Measurements from ENCODE around the gene FMOD. TPM values are rescaled to one million over a fixed set of nuclear protein-coding genes. Genes with fewer than 3 reads are reported as not detected.
A peak's percentile ranks its signal among the peaks of the same experiment; 100 is the strongest.

FMOD gene
- total RNA-seq, 2 experiments from 2014 or later: not detected

GRCh38 chr1:203335503-203335902 lies 15.4 kb downstream of the FMOD start:
- no peak overlapping the region for H3K4me3 ChIP-seq (ENCODE audit: low read depth, low read length, poor library complexity, severe bottlenecking)
- no peak for TF ChIP-seq CTCF (conservative IDR thresholded peaks at IDR 0.05; ENCODE audit: low read length)
- no peak for TF ChIP-seq EZH2phosphoT487 (IDR thresholded peaks at IDR 0.05; ENCODE audit: borderline replicate concordance, low read depth, low read length)
- H3K27ac ChIP-seq (ENCODE audit: low read depth, low read length, poor library complexity, severe bottlenecking): no peak overlapping the region
- ChIA-PET POLR2A (interaction anchor here (0.7 to 3.2 kb wide), 8 partner anchors 9 to 58 kb away, joined by 3 to 20 read pairs (median 6); no protein-coding TSS in a partner anchor), CTCF (ENCODE audit: unreplicated experiment) (interaction anchor here (0.6 to 2.8 kb wide), 6 partner anchors 61 to 153 kb away, joined by 3 to 11 read pairs (median 4); no protein-coding TSS in a partner anchor)
- no peaks in the 10 kb centered on the region for H3K36me3 ChIP-seq (ENCODE audit: insufficient read depth, low read length)
- H4K20me1 ChIP-seq (ENCODE audit: insufficient read depth, low read length): no peaks in the 10 kb centered on the region
- no peaks in the 10 kb centered on the region for H3K9me3 ChIP-seq (ENCODE audit: low read length)
- H2AFZ ChIP-seq (ENCODE audit: low read length): peak overlapping the region; percentile 15; the same call in 1 of the 2 replicates
- BruUV-seq (replicated peaks): no TSS peak
- intact Hi-C loops (cut with micrococcal nuclease; ENCODE audit: unreplicated experiment): no loop called here
- peaks cover 46% of the 10 kb centered on the region for H3K4me1 ChIP-seq (ENCODE audit: insufficient read depth, low read length, poor library complexity, severe bottlenecking)
- no peaks in the 10 kb centered on the region for H3K79me2 ChIP-seq (ENCODE audit: insufficient read depth, low read depth, low read length)
- H3K4me2 ChIP-seq (ENCODE audit: low read length): no peak overlapping the region
- no peak for DNase-seq (ENCODE audit: low spot score)
- no peaks in the 10 kb centered on the region for H3K9me2 ChIP-seq (ENCODE audit: insufficient read depth, low read length)

GRCh38 chr1:203331224-203331623 lies 19.7 kb downstream of the FMOD start:
- BruUV-seq (replicated peaks): no TSS peak
- no peaks in the 10 kb centered on the region; the same call in 1 of the 2 replicates for H3K79me2 ChIP-seq (ENCODE audit: insufficient read depth, low read depth, low read length)
- no peaks in the 10 kb centered on the region for H4K20me1 ChIP-seq (ENCODE audit: insufficient read depth, low read length)
- H2AFZ ChIP-seq (ENCODE audit: low read length): no peak overlapping the region
- no peak overlapping the region for H3K4me3 ChIP-seq (ENCODE audit: low read depth, low read length, poor library complexity, severe bottlenecking)
- CTCF ChIA-PET (ENCODE audit: unreplicated experiment): no interaction called here
- peaks cover 58% of the 10 kb centered on the region for H3K4me1 ChIP-seq (ENCODE audit: insufficient read depth, low read length, poor library complexity, severe bottlenecking)
- H3K4me2 ChIP-seq (ENCODE audit: low read length): no peak overlapping the region
- no peaks in the 10 kb centered on the region for H3K36me3 ChIP-seq (ENCODE audit: insufficient read depth, low read length)
- DNase-seq (ENCODE audit: low spot score): no peak
- POLR2A ChIA-PET: interaction anchor here (1.1 kb wide), 1 partner anchor 11 kb away, joined by 3 read pairs; no protein-coding TSS in a partner anchor
- TF ChIP-seq CTCF (conservative IDR thresholded peaks at IDR 0.05; ENCODE audit: low read length) (no peak), EZH2phosphoT487 (IDR thresholded peaks at IDR 0.05; ENCODE audit: borderline replicate concordance, low read depth, low read length) (no peak)
- no peaks in the 10 kb centered on the region for H3K9me2 ChIP-seq (ENCODE audit: insufficient read depth, low read length)
- intact Hi-C loops (cut with micrococcal nuclease; ENCODE audit: unreplicated experiment): no loop called here
- no peaks in the 10 kb centered on the region for H3K9me3 ChIP-seq (ENCODE audit: low read length)
- H3K27ac ChIP-seq (ENCODE audit: low read depth, low read length, poor library complexity, severe bottlenecking): no peak overlapping the region

- ChIA-PET CTCF (ENCODE audit: unreplicated experiment) (no interaction called here), POLR2A (interaction anchor here (0.6 to 12.9 kb wide), 5 partner anchors 8 to 59 kb away, joined by 5 to 458 read pairs (median 26); partner anchors contain the start of gene BTG2)
- Histone ChIP-seq H3K4me1 (ENCODE audit: insufficient read depth, low read length, poor library complexity, severe bottlenecking) (peaks cover 73% of the 10 kb centered on the region), H2AFZ (ENCODE audit: low read length) (peak overlapping the region; percentile 23; the same call in 1 of the 2 replicates), H4K20me1 (ENCODE audit: insufficient read depth, low read length) (no peaks in the 10 kb centered on the region), H3K9me2 (ENCODE audit: insufficient read depth, low read length) (no peaks in the 10 kb centered on the region), H3K9me3 (ENCODE audit: low read length) (no peaks in the 10 kb centered on the region), H3K36me3 (ENCODE audit: insufficient read depth, low read length) (no peaks in the 10 kb centered on the region), H3K27ac (ENCODE audit: low read depth, low read length, poor library complexity, severe bottlenecking) (peak overlapping the region; percentile 98), H3K79me2 (ENCODE audit: insufficient read depth, low read depth, low read length) (no peaks in the 10 kb centered on the region; the same call in 1 of the 2 replicates), H3K4me3 (ENCODE audit: low read depth, low read length, poor library complexity, severe bottlenecking) (peak overlapping the region; percentile 67), H3K4me2 (ENCODE audit: low read length) (peak overlapping the region; percentile 76)
- TF ChIP-seq EZH2phosphoT487 (IDR thresholded peaks at IDR 0.05; ENCODE audit: borderline replicate concordance, low read depth, low read length) (no peak), CTCF (conservative IDR thresholded peaks at IDR 0.05; ENCODE audit: low read length) (peak; percentile 74)
- peak; percentile 75 for DNase-seq (ENCODE audit: low spot score)
- no TSS peak for BruUV-seq (replicated peaks)
- intact Hi-C loops (cut with micrococcal nuclease; ENCODE audit: unreplicated experiment): loop anchor here (5.0 to 10.0 kb wide), 2 partner anchors 1794 to 1986 kb away; partner anchors contain the start of gene RBBP5
Observed at GRCh38 chr1:203328714-203329122, 22.2 kb downstream of the FMOD start.

Measured in OCI-LY7 (cell line).